HepG2 (cell line): Measurements from ENCODE around the gene STEAP3. TPM values are rescaled to one million over a fixed set of nuclear protein-coding genes. Genes with fewer than 3 reads are reported as not detected.

Experiments used
- ATAC-seq: fragments of 200-7000 bp; cut with Tn5 transposase; 3 replicates; pipeline ENCODE4 v1.9.1; 2020; ENCODE audit warnings: mild to moderate bottlenecking, moderate library complexity
- BruUV-seq: library from RNA; stranded (reverse); fragments of 400-500 nt; replicated peaks from 2 replicates; lab custom pipeline; 2021; lab: Mats Ljungman, UMichigan
- CTCF ChIA-PET: fragments of 300-600 bp; formaldehyde crosslinking; extraction: SDS; loops from one replicate; lab custom pipeline; 2021; ENCODE audit warnings: low total read pairs, inconsistent platforms, low intra/inter-chr PET ratio; lab: Yijun Ruan, JAX
- POLR2A ChIA-PET: fragments of 350-600 bp; sonication (Branson Sonifier 250); formaldehyde crosslinking; loops from one replicate; lab custom pipeline; 2020; ENCODE audit warnings: antibody characterized with exemption, inconsistent platforms; lab: Yijun Ruan, JAX
- DNase-seq: peaks from one replicate; pipeline ENCODE4 v3.0.0-alpha.2; 2015; ENCODE audit warnings: low spot score
- FAIRE-seq: peaks from 3 replicates; lab custom pipeline; 2011; peaks lifted over from hg19 to GRCh38; lab: Jason Lieb, UNC
- H2AFZ ChIP-seq: one replicate; pipeline ENCODE4 v1.6.1; 2011; ENCODE audit warnings: low read length, inconsistent platforms
- H3K27ac ChIP-seq: fragments of 300-600 bp; 3 replicates; pipeline ENCODE4 v1.8.0; 2011; ENCODE audit warnings: mixed run types, mild to moderate bottlenecking, mixed read lengths, low read length, inconsistent platforms; ENCODE audit not compliant: insufficient read depth; ENCODE audit errors: extremely low read length
- H3K27me3 ChIP-seq, 2 experiments: fragments of 200-600 bp in 1 of 2; 2 replicates in 1 of 2; 3 replicates in 1 of 2; pipeline versions ENCODE4 v1.6.0 to v1.8.0; 2011; ENCODE audit warnings: low read length in 2 of 2, mild to moderate bottlenecking in 2 of 2, moderate library complexity in 2 of 2, inconsistent platforms in 1 of 2; ENCODE audit not compliant: insufficient read depth in 2 of 2, control insufficient read depth in 1 of 2
- H3K36me3 ChIP-seq, 2 experiments: fragments of 200-600 bp in 1 of 2; replicated peaks in 1 of 2; 2 replicates in 1 of 2; 3 replicates in 1 of 2; pipeline versions ENCODE4 v1.5.1 to v1.8.0; 2011; ENCODE audit warnings: low read length in 2 of 2, inconsistent platforms in 1 of 2; ENCODE audit not compliant: insufficient read depth in 2 of 2, control insufficient read depth in 1 of 2
- H3K4me1 ChIP-seq: 2 replicates; pipeline ENCODE4 v1.5.1; 2012; ENCODE audit warnings: low read length, inconsistent platforms; ENCODE audit not compliant: insufficient read depth
- H3K4me2 ChIP-seq: 2 replicates; pipeline ENCODE4 v1.6.0; 2011; ENCODE audit warnings: low read depth, low read length, inconsistent platforms
- H3K4me3 ChIP-seq, 3 experiments: fragments of 200-600 bp in 1 of 3; sonication (generic), shearing (Covaris generic) in 1 of 3; replicated peaks in 1 of 3; 2 replicates each; pipeline ENCODE4 v1.5.1; 2011 to 2016; ENCODE audit warnings: low read length in 3 of 3, inconsistent platforms in 2 of 3, low read depth in 2 of 3, mild to moderate bottlenecking in 2 of 3, control low read depth in 1 of 3, mixed read lengths in 1 of 3; ENCODE audit not compliant: insufficient read depth in 1 of 3
- H3K79me2 ChIP-seq: one replicate; pipeline ENCODE4 v1.6.1; 2011; ENCODE audit warnings: low read length, inconsistent platforms; ENCODE audit not compliant: insufficient read depth
- H3K9ac ChIP-seq: 2 replicates; pipeline ENCODE4 v1.6.0; 2011; ENCODE audit warnings: mild to moderate bottlenecking, low read depth, low read length, inconsistent platforms; ENCODE audit not compliant: insufficient read depth
- H3K9me3 ChIP-seq: 2 replicates; pipeline ENCODE4 v1.5.1; 2012; ENCODE audit warnings: mild to moderate bottlenecking, low read length
- H4K20me1 ChIP-seq: 2 replicates; pipeline ENCODE4 v1.6.0; 2011; ENCODE audit warnings: inconsistent platforms, mild to moderate bottlenecking, low read length, moderate library complexity; ENCODE audit not compliant: insufficient read depth
- ATRX ChIP-seq: sonication (generic); formaldehyde crosslinking; IDR thresholded peaks from 2 replicates; pipeline ENCODE4 v1.4.0; 2020; ENCODE audit warnings: missing genetic modification reagents, borderline replicate concordance
- FOXO4 ChIP-seq: sonication (generic); formaldehyde crosslinking; conservative IDR thresholded peaks from 2 replicates; pipeline ENCODE4 v1.8.1; 2023; ENCODE audit warnings: missing genetic modification reagents
- GPN1 ChIP-seq: sonication (generic); formaldehyde crosslinking; IDR thresholded peaks from 2 replicates; pipeline ENCODE4 v1.5.1; 2020; ENCODE audit warnings: missing genetic modification reagents, borderline replicate concordance
- MATR3 ChIP-seq: sonication (generic); formaldehyde crosslinking; IDR thresholded peaks from 2 replicates; pipeline ENCODE4 v1.4.0; 2020; ENCODE audit warnings: missing genetic modification reagents
- PLRG1 ChIP-seq: fragments of 450-650 bp; conservative IDR thresholded peaks from 2 replicates; pipeline ENCODE4 v1.6.1; 2016
- SAFB2 ChIP-seq: sonication (generic); formaldehyde crosslinking; IDR thresholded peaks from 2 replicates; pipeline ENCODE4 v1.5.1; 2020; ENCODE audit warnings: missing genetic modification reagents, low read depth, mild to moderate bottlenecking, borderline replicate concordance
- SMAD3 ChIP-seq: sonication (generic); formaldehyde crosslinking; IDR thresholded peaks from 2 replicates; pipeline ENCODE4 v1.4.0; 2020; ENCODE audit warnings: missing genetic modification reagents
- SMARCC2 ChIP-seq: fragments of 450-650 bp; IDR thresholded peaks from 2 replicates; pipeline ENCODE4 v1.6.1; 2017; ENCODE audit warnings: antibody characterized with exemption, mild to moderate bottlenecking
- STAT5B ChIP-seq: sonication (generic); formaldehyde crosslinking; IDR thresholded peaks from 2 replicates; pipeline ENCODE4 v1.4.0; 2020; ENCODE audit warnings: missing genetic modification reagents
- ZBTB34 ChIP-seq: sonication (generic); formaldehyde crosslinking; IDR thresholded peaks from 2 replicates; pipeline ENCODE4 v1.8.0; 2022; ENCODE audit warnings: mild to moderate bottlenecking, missing genetic modification reagents
- ZBTB42 ChIP-seq: sonication (generic); formaldehyde crosslinking; IDR thresholded peaks from 2 replicates; pipeline ENCODE4 v1.5.0; 2020; ENCODE audit warnings: mild to moderate bottlenecking, missing genetic modification reagents
- ZNF44 ChIP-seq: sonication (generic); formaldehyde crosslinking; IDR thresholded peaks from 2 replicates; pipeline ENCODE4 v1.5.1; 2020; ENCODE audit warnings: mild to moderate bottlenecking, missing genetic modification reagents
- ZNF496 ChIP-seq: sonication (generic); formaldehyde crosslinking; IDR thresholded peaks from 2 replicates; pipeline ENCODE4 v1.8.1; 2023; ENCODE audit warnings: mild to moderate bottlenecking, moderate library complexity, missing genetic modification reagents; ENCODE audit not compliant: insufficient replicate concordance
- WGBS: methylation state at CpG from one replicate; pipeline ENCODE4 v1.1.6; 2017; ENCODE audit warnings: low lambda C conversion rate; 5-methylcytosine and 5-hydroxymethylcytosine counted together
- in situ Hi-C: cut with HindIII; loops from 2 replicates; pipeline ENCODE4 v1.10.0; 2017; ENCODE audit warnings: low pct_unique_long_range_greater_than_20kb; ENCODE audit not compliant: extremely low pct_ligation_motif_present
- intact Hi-C: fragments of 100-400 bp; cut with micrococcal nuclease; formaldehyde crosslinking; loops from one replicate; pipeline ENCODE4 v1.10.0; 2022; ENCODE audit not compliant: unreplicated experiment
- polyA plus RNA-seq, 8 experiments: library from polyadenylated mRNA; depleted of rRNA in 3 of 8; stranded (reverse) in 7 of 8; unstranded in 1 of 8; fragments of >200 nt; fragmentation: Illumina TruSeq in 4 of 8; extraction: Trizol in 4 of 8; gene quantifications; 2 replicates each; pipeline versions ENCODE4 v1.2.1 to v1.2.3, GENCODE V29; 2011 to 2016; ENCODE audit warnings: low read depth in 4 of 8, missing spikeins in 1 of 8, mixed read lengths in 1 of 8; ENCODE audit not compliant: insufficient read depth in 1 of 8
- total RNA-seq, 5 experiments: library from RNA; depleted of rRNA; stranded (reverse); fragments of >200 nt; fragmentation: Illumina TruSeq; extraction: Trizol; gene quantifications; 2 replicates each; pipeline ENCODE4 v1.2.3, GENCODE V29; 2016; ENCODE audit warnings: low read depth in 1 of 5
- TF ChIP-seq, protein P1 (sequence below): sonication (generic); formaldehyde crosslinking; IDR thresholded peaks from 2 replicates; pipeline ENCODE4 v1.4.0; 2020; ENCODE audit warnings: mild to moderate bottlenecking, missing genetic modification reagents

Gene STEAP3
- total and polyA plus RNA-seq, 2 of the 13 experiments (the other 11 are each of a cell fraction or from before 2014, with no cell fraction given), result 7.3 to 21.1 TPM

DNA sequence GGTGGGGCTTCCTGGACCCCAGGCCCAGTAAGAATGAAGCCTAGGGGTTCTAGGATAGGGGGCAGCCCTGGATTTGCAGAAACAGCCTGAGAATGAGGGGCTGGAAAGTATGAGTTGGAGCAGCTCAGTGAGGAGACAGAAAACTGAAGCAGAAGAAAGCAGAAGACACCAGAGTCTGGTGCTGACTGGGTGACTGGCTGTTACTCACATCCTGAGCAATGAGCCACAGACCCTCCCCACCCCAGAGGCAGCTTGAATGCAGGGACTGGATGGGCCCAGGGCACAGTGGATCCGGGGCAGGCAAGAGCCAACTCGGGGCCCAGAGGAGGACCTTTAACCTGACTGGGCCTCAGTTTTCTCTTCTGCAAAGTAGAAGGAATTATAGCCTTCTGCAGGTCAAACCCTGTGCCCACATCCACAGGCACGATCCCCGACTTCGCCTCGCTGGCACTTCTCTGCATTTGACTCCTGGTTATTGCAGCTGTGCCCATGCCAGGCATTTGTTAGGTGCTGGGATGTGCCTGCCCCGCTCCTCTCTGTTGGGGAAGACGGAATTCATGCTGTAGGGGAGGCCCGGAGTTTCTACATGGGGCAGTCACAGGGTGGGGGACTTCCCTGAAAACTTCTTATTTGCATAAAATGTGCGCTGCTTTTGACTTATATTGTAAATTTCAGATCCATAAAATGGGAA is 8.5 kb downstream of the STEAP3 start:
- H3K27ac ChIP-seq, result no peak overlapping the region
- no peak for ATAC-seq
- TF ChIP-seq ATRX, result no peak
- TF ChIP-seq MATR3 (CRISPR knock-in tag), result no peak
- no peak for TF ChIP-seq PLRG1
- no peak for TF ChIP-seq GPN1 (CRISPR knock-in tag)
- no peak for TF ChIP-seq ZBTB34 (CRISPR knock-in tag)
- TF ChIP-seq STAT5B (CRISPR knock-in tag), result no peak
- no peak for TF ChIP-seq SMARCC2
- TF ChIP-seq ZNF44 (CRISPR knock-in tag), result no peak
- TF ChIP-seq, protein P1, sequence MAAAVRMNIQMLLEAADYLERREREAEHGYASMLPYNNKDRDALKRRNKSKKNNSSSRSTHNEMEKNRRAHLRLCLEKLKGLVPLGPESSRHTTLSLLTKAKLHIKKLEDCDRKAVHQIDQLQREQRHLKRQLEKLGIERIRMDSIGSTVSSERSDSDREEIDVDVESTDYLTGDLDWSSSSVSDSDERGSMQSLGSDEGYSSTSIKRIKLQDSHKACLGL, result no peak
- TF ChIP-seq ZBTB42 (CRISPR knock-in tag), result no peak
- TF ChIP-seq FOXO4, result no peak
- TF ChIP-seq SAFB2 (CRISPR knock-in tag), result no peak
- no peak for TF ChIP-seq SMAD3
- no peak for TF ChIP-seq ZNF496

More for the DNA sequence above, 8.5 kb downstream of the STEAP3 start:
- no peaks in the 10 kb centered on the region for H4K20me1 ChIP-seq
- no peaks in the 10 kb centered on the region for H3K27me3 ChIP-seq
- no peaks in the 10 kb centered on the region for H3K79me2 ChIP-seq
- ChIA-PET CTCF (no interaction called here), POLR2A (no interaction called here)
- no peak overlapping the region for H3K9ac ChIP-seq
- no peaks in the 10 kb centered on the region for H3K9me3 ChIP-seq
- no peak overlapping the region for H3K4me3 ChIP-seq
- intact Hi-C loops (no loop called here), in situ Hi-C loops (no loop called here)
- H2AFZ ChIP-seq, result no peak overlapping the region
- no TSS peak for BruUV-seq
- no peak for DNase-seq
- 96% methylated on average over 8 of the region's 10 CpGs for WGBS
- FAIRE-seq, result no peak
- no peak overlapping the region for H3K4me2 ChIP-seq
- H3K4me1 ChIP-seq, result peaks cover 19% of the 10 kb centered on the region
- 0 out of 5 replicates have a peak, but pooled peaks cover 0 to under 1% of the 10 kb centered on the region in 2 experiments for H3K36me3 ChIP-seq
